KMS-11 (cell line): ENCODE measurements around the gene COL23A1.

Experiments
- H2AFZ ChIP-seq: fragments of 200-600 bp; sonication (generic); 2 replicates; pipeline ENCODE4 v1.6.1; 2016; ENCODE audit warnings: antibody characterized with exemption, mixed run types, low read depth
- H3K27ac ChIP-seq: fragments of 200-600 bp; sonication (generic); 2 replicates; pipeline ENCODE4 v1.6.1; 2016; ENCODE audit warnings: mild to moderate bottlenecking, mixed run types
- H3K27me3 ChIP-seq: fragments of 200-600 bp; sonication (generic); 2 replicates; pipeline ENCODE4 v1.6.1; 2017; ENCODE audit warnings: mild to moderate bottlenecking, low read depth, mixed run types, moderate library complexity; ENCODE audit not compliant: insufficient read depth
- H3K36me3 ChIP-seq: fragments of 200-600 bp; sonication (generic); 2 replicates; pipeline ENCODE4 v1.6.1; 2017; ENCODE audit warnings: mild to moderate bottlenecking, mixed run types; ENCODE audit not compliant: insufficient read depth
- H3K4me1 ChIP-seq: fragments of 200-600 bp; sonication (generic); 2 replicates; pipeline ENCODE4 v1.6.1; 2016; ENCODE audit warnings: mild to moderate bottlenecking, low read depth, mixed run types; ENCODE audit not compliant: poor library complexity, severe bottlenecking
- H3K4me2 ChIP-seq: fragments of 200-600 bp; sonication (generic); 2 replicates; pipeline ENCODE4 v1.7.0; 2016; ENCODE audit warnings: mild to moderate bottlenecking, mixed run types
- H3K4me3 ChIP-seq: fragments of 200-600 bp; sonication (generic); IDR thresholded peaks from 2 replicates; pipeline ENCODE4 v1.6.1; 2017; ENCODE audit warnings: low read depth, low read length, mixed read lengths; ENCODE audit not compliant: insufficient read depth
- H3K79me2 ChIP-seq: fragments of 200-600 bp; sonication (generic); 2 replicates; pipeline ENCODE4 v1.6.1; 2016; ENCODE audit warnings: low read depth, mixed run types; ENCODE audit not compliant: insufficient read depth
- H3K9ac ChIP-seq: fragments of 200-600 bp; sonication (generic); 2 replicates; pipeline ENCODE4 v1.6.1; 2016; ENCODE audit warnings: mild to moderate bottlenecking, mixed run types
- H4K20me1 ChIP-seq: fragments of 200-600 bp; sonication (generic); 2 replicates; pipeline ENCODE4 v1.6.1; 2016; ENCODE audit warnings: mild to moderate bottlenecking, mixed run types; ENCODE audit not compliant: insufficient read depth
- CTCF ChIP-seq: fragments of 200-600 bp; sonication (generic); conservative IDR thresholded peaks from 2 replicates; pipeline ENCODE4 v1.6.1; 2017; ENCODE audit warnings: low read depth, mild to moderate bottlenecking, antibody characterized with exemption, low read length, moderate library complexity, mixed read lengths

The COL23A1 gene

GRCh38 chr5:178336889-178337288 lies 253.3 kb downstream of the COL23A1 start:
- no peaks in the 10 kb centered on the region for H3K4me1 ChIP-seq
- H3K9ac ChIP-seq = no peak overlapping the region
- H3K27ac ChIP-seq = no peak overlapping the region
- H3K27me3 ChIP-seq = peaks cover 7% of the 10 kb centered on the region; the same call in 1 of the 2 replicates
- H4K20me1 ChIP-seq = no peaks in the 10 kb centered on the region
- no peaks in the 10 kb centered on the region for H3K79me2 ChIP-seq
- no peak overlapping the region for H2AFZ ChIP-seq
- no peaks in the 10 kb centered on the region for H3K36me3 ChIP-seq
- no peak overlapping the region for H3K4me2 ChIP-seq
- no peak for TF ChIP-seq CTCF
- no peak overlapping the region for H3K4me3 ChIP-seq

- H3K4me2 ChIP-seq = no peak overlapping the region
- H2AFZ ChIP-seq = no peak overlapping the region
- no peak for TF ChIP-seq CTCF
Observed at GRCh38 chr5:178335302-178336030, 254.7 kb downstream of the COL23A1 start.

GRCh38 chr5:178334861-178335260 lies 255.3 kb downstream of the COL23A1 start:
- H3K27me3 ChIP-seq = peaks cover 7% of the 10 kb centered on the region; the same call in 1 of the 2 replicates

More at GRCh38 chr5:178335302-178336030, 254.7 kb downstream of the COL23A1 start:
- Histone ChIP-seq H3K4me1 (no peaks in the 10 kb centered on the region), H3K9ac (no peak overlapping the region), H4K20me1 (no peaks in the 10 kb centered on the region), H3K27me3 (peaks cover 7% of the 10 kb centered on the region; the same call in 1 of the 2 replicates), H3K27ac (no peak overlapping the region), H3K36me3 (no peaks in the 10 kb centered on the region), H3K4me3 (no peak overlapping the region), H3K79me2 (no peaks in the 10 kb centered on the region)

GRCh38 chr5:178333821-178334481 lies 256.2 kb downstream of the COL23A1 start:
- TF ChIP-seq CTCF = no peak
- no peak overlapping the region for H3K4me2 ChIP-seq
- H3K4me3 ChIP-seq = no peak overlapping the region
- H3K27me3 ChIP-seq = peaks cover 7% of the 10 kb centered on the region; the same call in 1 of the 2 replicates
- H3K4me1 ChIP-seq = no peaks in the 10 kb centered on the region
- H3K36me3 ChIP-seq = no peaks in the 10 kb centered on the region
- no peak overlapping the region for H3K9ac ChIP-seq
- no peaks in the 10 kb centered on the region for H4K20me1 ChIP-seq
- no peaks in the 10 kb centered on the region for H3K79me2 ChIP-seq
- no peak overlapping the region for H2AFZ ChIP-seq
- no peak overlapping the region for H3K27ac ChIP-seq

More at GRCh38 chr5:178334861-178335260, 255.3 kb downstream of the COL23A1 start:
- H3K4me3 ChIP-seq = no peak overlapping the region
- H3K9ac ChIP-seq = no peak overlapping the region
- H3K4me1 ChIP-seq = no peaks in the 10 kb centered on the region
- no peaks in the 10 kb centered on the region for H4K20me1 ChIP-seq
- no peak overlapping the region for H2AFZ ChIP-seq
- no peak overlapping the region for H3K27ac ChIP-seq
- no peak for TF ChIP-seq CTCF
- H3K4me2 ChIP-seq = no peak overlapping the region
- no peaks in the 10 kb centered on the region for H3K79me2 ChIP-seq
- H3K36me3 ChIP-seq = no peaks in the 10 kb centered on the region
